Activated T-helper 17 cell treated with anti-CD3 and anti-CD28 coated beads, Interleukin-2, amount 50 U/mL, for 72 hours (primary cell): Measurements from ENCODE around the gene SYNPO2L. TPM values are rescaled to one million over a fixed set of nuclear protein-coding genes. Genes with fewer than 3 reads are reported as not detected.

Experiments used
- ATAC-seq: fragments of 150-1000 bp; cut with Tn5 transposase; replicated peaks from 2 replicates; pipeline ENCODE4 v1.10.0; 2021; ENCODE audit warnings: mild to moderate bottlenecking, moderate library complexity
- H3K27ac Mint-ChIP-seq: one replicate; pipeline ENCODE4 v1.8.0; 2022; ENCODE audit warnings: mixed read lengths
- H3K27me3 Mint-ChIP-seq: one replicate; pipeline ENCODE4 v1.8.0; 2022; ENCODE audit warnings: mixed read lengths
- H3K36me3 Mint-ChIP-seq: one replicate; pipeline ENCODE4 v1.8.0; 2022; ENCODE audit warnings: low read depth, mild to moderate bottlenecking, mixed read lengths
- H3K4me1 Mint-ChIP-seq: one replicate; pipeline ENCODE4 v1.8.0; 2022; ENCODE audit warnings: mixed read lengths
- H3K4me3 Mint-ChIP-seq: one replicate; pipeline ENCODE4 v1.8.0; 2022; ENCODE audit warnings: mild to moderate bottlenecking, mixed read lengths
- H3K9me3 Mint-ChIP-seq: one replicate; pipeline ENCODE4 v1.8.0; 2022; ENCODE audit warnings: mixed read lengths
- total RNA-seq, 2 donors: library from RNA; stranded (reverse); gene quantifications; one replicate each; pipeline ENCODE4 v1.2.3, GENCODE V29; 2022

The SYNPO2L gene
- total RNA-seq, 2 donors from 2014 or later = not detected

DNA sequence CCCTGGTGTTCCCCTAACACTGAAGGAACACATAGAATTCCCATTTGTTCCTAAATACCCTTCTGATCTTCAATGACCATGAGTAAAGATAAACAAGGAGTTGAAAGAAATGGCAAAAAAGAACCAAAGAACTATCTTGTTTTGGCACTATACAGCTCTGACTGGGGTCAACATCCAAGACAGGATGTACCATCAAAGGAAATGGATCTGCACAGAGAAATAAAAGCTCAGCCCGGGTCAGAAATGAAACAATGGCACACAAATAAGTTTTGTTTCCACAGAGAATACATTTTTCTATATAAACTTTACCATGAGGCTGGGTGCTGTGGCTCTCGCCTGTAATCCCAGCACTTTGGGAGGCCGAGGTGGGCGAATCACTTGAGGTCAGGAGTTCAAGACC, 46.7 kb downstream of the SYNPO2L start:
- ATAC-seq = no peak
- no peak overlapping the region for H3K4me3 Mint-ChIP-seq
- no peaks in the 10 kb centered on the region for H3K27me3 Mint-ChIP-seq
- H3K27ac Mint-ChIP-seq = no peak overlapping the region
- H3K9me3 Mint-ChIP-seq = no peaks in the 10 kb centered on the region
- peaks cover 3% of the 10 kb centered on the region for H3K4me1 Mint-ChIP-seq
- no peaks in the 10 kb centered on the region for H3K36me3 Mint-ChIP-seq

DNA sequence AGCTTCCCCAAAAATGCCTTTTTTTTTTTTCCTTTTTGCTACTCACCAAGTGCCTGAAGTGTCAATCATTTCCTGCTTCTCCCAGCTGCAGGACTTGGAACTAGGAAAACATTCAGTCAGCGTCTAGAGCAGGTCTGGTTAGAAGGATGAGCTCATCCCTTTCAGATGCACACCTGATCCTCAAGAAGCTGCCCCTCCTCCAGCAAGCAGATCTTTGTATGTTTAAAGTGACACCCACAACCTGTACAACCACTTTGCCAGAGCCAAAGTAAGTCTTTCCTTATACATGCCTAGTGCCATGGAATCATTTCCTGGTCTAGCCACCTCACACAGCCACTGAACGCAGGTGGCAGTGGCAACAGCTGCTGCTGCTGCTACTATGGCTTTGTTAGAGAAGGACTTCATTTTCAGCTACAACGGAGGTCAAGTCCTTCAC, 54.3 kb downstream of the SYNPO2L start:
- Mint-ChIP-seq H3K27ac (no peak overlapping the region), H3K4me1 (peaks cover 3% of the 10 kb centered on the region), H3K4me3 (no peak overlapping the region), H3K27me3 (no peaks in the 10 kb centered on the region), H3K36me3 (no peaks in the 10 kb centered on the region), H3K9me3 (no peaks in the 10 kb centered on the region)
- ATAC-seq = no peak

DNA sequence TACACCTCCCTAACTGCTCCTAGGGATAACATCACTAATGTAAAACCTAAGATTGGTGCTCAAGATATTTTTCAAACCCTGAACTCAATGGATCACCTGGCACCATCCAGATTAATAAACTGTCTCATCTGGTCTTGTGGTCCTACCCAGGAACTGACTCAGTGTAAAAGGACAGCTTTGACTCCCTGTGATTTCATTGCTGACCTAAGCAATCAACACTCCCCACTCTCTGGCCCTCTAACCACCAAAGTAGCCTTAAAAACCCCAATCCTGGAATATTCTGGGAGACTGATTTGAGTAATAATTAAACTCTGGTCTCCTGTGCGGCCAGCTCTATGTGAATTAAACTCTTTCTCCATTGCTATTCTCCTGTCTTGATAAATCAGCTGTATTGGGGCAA, 58.5 kb downstream of the SYNPO2L start:
- H3K4me1 Mint-ChIP-seq = no peaks in the 10 kb centered on the region
- no peak overlapping the region for H3K27ac Mint-ChIP-seq
- H3K9me3 Mint-ChIP-seq = no peaks in the 10 kb centered on the region
- no peak overlapping the region for H3K4me3 Mint-ChIP-seq
- ATAC-seq = no peak
- no peaks in the 10 kb centered on the region for H3K27me3 Mint-ChIP-seq
- H3K36me3 Mint-ChIP-seq = no peaks in the 10 kb centered on the region

Other genes with a start within 250 kb of the SYNPO2L start
- 100 to 1,000 TPM in 1 of 2 donors, 10 to 100 TPM in 1; 90.1 to 133 TPM for gene ANXA7, start 242.0 kb downstream of the SYNPO2L start, total RNA-seq
- 1 to 10 TPM; 4.9 to 7.3 TPM for gene MSS51, start 222.5 kb downstream of the SYNPO2L start, total RNA-seq
- 10 to 100 TPM; 43.9 to 50.1 TPM for gene PPP3CB, start 160.0 kb downstream of the SYNPO2L start, total RNA-seq
- gene USP54, start 64.7 kb downstream of the SYNPO2L start, total RNA-seq = 1 to 10 TPM; 6.3 to 6.4 TPM
- not detected for gene MYOZ1, start 14.6 kb downstream of the SYNPO2L start, total RNA-seq
- 1 to 10 TPM; 6.3 to 7.2 TPM for gene AGAP5, start 42.1 kb upstream of the SYNPO2L start, total RNA-seq
- gene SEC24C, start 88.3 kb upstream of the SYNPO2L start, total RNA-seq = 100 to 1,000 TPM in 1 of 2 donors, 10 to 100 TPM in 1; 98.5 to 129 TPM
- 10 to 100 TPM; 30.2 to 32.8 TPM for gene CHCHD1, start 126.0 kb upstream of the SYNPO2L start, total RNA-seq
- gene ZSWIM8, start 129.6 kb upstream of the SYNPO2L start, total RNA-seq = 100 to 1,000 TPM in 1 of 2 donors, 10 to 100 TPM in 1; 66.1 to 113 TPM
- gene NDST2, start 155.6 kb upstream of the SYNPO2L start, total RNA-seq = 10 to 100 TPM; 41.2 to 64.0 TPM
- gene CAMK2G, start 218.5 kb upstream of the SYNPO2L start, total RNA-seq = 10 to 100 TPM; 19.5 to 23.2 TPM